Stomach (tissue), 9 donors: Measurements from ENCODE around the gene TNFRSF6B. TPM values are rescaled to one million over a fixed set of nuclear protein-coding genes. Genes with fewer than 3 reads are reported as not detected.

ENCODE experiments used
- DNase-seq, 2 donors: peaks; one replicate each; pipeline versions ENCODE4 v3.0.0 to v3.0.0-alpha.2; 2013 to 2019
- H3K27ac ChIP-seq, 5 donors: fragments of 200-600 bp in 4 of 5; sonication (generic) in 4 of 5; one replicate each; pipeline ENCODE4 v1.5.1; 2013 to 2019; ENCODE audit warnings: mild to moderate bottlenecking in 1 of 5, moderate library complexity in 1 of 5
- H3K27me3 ChIP-seq, 3 donors: fragments of 200-600 bp; sonication (generic); one replicate each; pipeline ENCODE4 v1.5.1; 2017 to 2019; ENCODE audit warnings: mixed run types in 1 of 3
- H3K36me3 ChIP-seq, 4 donors: fragments of 200-600 bp; sonication (generic); 1 replicate in 3 of 4; 2 replicates in 1 of 4; pipeline ENCODE4 v1.5.1; 2016 to 2019
- H3K4me1 ChIP-seq, 4 donors: fragments of 200-600 bp; sonication (generic); one replicate each; pipeline ENCODE4 v1.5.1; 2016 to 2019
- H3K4me3 ChIP-seq, 4 donors: fragments of 200-600 bp; sonication (generic) in 3 of 4; one replicate each; pipeline ENCODE4 v1.5.1; 2016 to 2019; ENCODE audit warnings: mild to moderate bottlenecking in 1 of 4
- H3K9me3 ChIP-seq, 4 donors: fragments of 200-600 bp; sonication (generic); one replicate each; pipeline ENCODE4 v1.5.1; 2016 to 2019
- CTCF ChIP-seq, 7 experiments: fragments of 450-650 bp in 4 of 7; fragments of 200-600 bp in 3 of 7; sonication (generic) in 3 of 7; IDR thresholded peaks; one replicate each; pipeline ENCODE4 v1.5.1; 2016 to 2019; ENCODE audit warnings: antibody characterized with exemption in 7 of 7, control low read depth in 2 of 7, mild to moderate bottlenecking in 1 of 7
- EP300 ChIP-seq: sonication (generic); formaldehyde crosslinking; IDR thresholded peaks from one replicate; pipeline ENCODE4 v1.6.1; 2017; ENCODE audit warnings: antibody characterized with exemption
- POLR2A ChIP-seq, 4 donors: fragments of 450-650 bp; IDR thresholded peaks; one replicate each; pipeline ENCODE4 v1.6.1; 2016; ENCODE audit warnings: antibody characterized with exemption in 4 of 4, control low read depth in 2 of 4, mild to moderate bottlenecking in 1 of 4, moderate library complexity in 1 of 4
- POLR2AphosphoS5 ChIP-seq, 3 donors: sonication (generic); formaldehyde crosslinking; IDR thresholded peaks; one replicate each; pipeline ENCODE4 v1.6.1; 2016; ENCODE audit warnings: antibody characterized with exemption in 3 of 3
- WGBS, 5 donors: extraction: QIAGEN DNeasy Blood & Tissue Kit in 3 of 5; methylation state at CpG; one replicate each; pipeline versions ENCODE4 v1.1.5 to v1.1.7; 2013 to 2018; 5-methylcytosine and 5-hydroxymethylcytosine counted together
- intact Hi-C: fragments of 100-400 bp; cut with DNase I; formaldehyde crosslinking; loops from one replicate; pipeline ENCODE4 v1.15.1; 2023; ENCODE audit warnings: low total_unique reads
- polyA plus RNA-seq, 3 donors: library from polyadenylated mRNA; stranded (reverse); fragments of 200-250 nt; gene quantifications; one replicate each; pipeline ENCODE4 v1.2.3, GENCODE V29; 2013
- total RNA-seq, 5 donors: library from RNA; depleted of rRNA; stranded (reverse); fragments of >200 nt; gene quantifications; one replicate each; pipeline versions ENCODE4 v1.1.0 to v1.2.3, GENCODE V29; 2014 to 2016
- donor health status: healthy with polysubstance abuse.
- donor health status: Bipolar disorder and iron deficiency.
- donor health status: healthy.

Gene TNFRSF6B
- total and polyA plus RNA-seq, 8 donors: 1.1 to 26.2 (median 8.5) TPM; not detected in 1

- peak; percentile 70 to 91 for DNase-seq
- Histone ChIP-seq H3K27ac (peak overlapping the region; percentile 67 to 93 (median 83)), H3K4me1 (peaks cover 45 to 76% (median 59%) of the 10 kb centered on the region in 4 donors), H3K9me3 (no peaks in the 10 kb centered on the region), H3K36me3 (peaks cover 0 to 15% (median under 1%) of the 10 kb centered on the region in 4 donors), H3K27me3 (no peaks in the 10 kb centered on the region), H3K4me3 (peak overlapping the region in 1 of 4 donors; percentile 5)
- intact Hi-C loops: no loop called here
- WGBS, 5 donors: 15 to 53% (median 28%) methylated on average over 29 to 45 of the region's 45 CpGs
- no peak for TF ChIP-seq CTCF (IDR thresholded peaks at IDR 0.05)
- TF ChIP-seq POLR2AphosphoS5 (IDR thresholded peaks at IDR 0.05): peak; percentile 9 to 76 (median 66)
- peak; percentile 67 for TF ChIP-seq EP300
These were observed 9.7 kb upstream of the TNFRSF6B start for GRCh38 chr20:63686492-63687321.

- intact Hi-C loops: no loop called here
- no peak for DNase-seq
- Histone ChIP-seq H3K4me3 (no peak overlapping the region), H3K4me1 (peaks cover 37 to 76% (median 55%) of the 10 kb centered on the region in 4 donors), H3K36me3 (peaks cover 0 to 18% (median 3%) of the 10 kb centered on the region in 4 donors), H3K27me3 (no peaks in the 10 kb centered on the region), H3K27ac (peak overlapping the region; percentile 67 to 93 (median 83)), H3K9me3 (no peaks in the 10 kb centered on the region)
- 87 to 90% (median 88%) methylated on average over 18 to 29 of the region's 29 CpGs for WGBS, 5 donors
- no peak for TF ChIP-seq CTCF (IDR thresholded peaks at IDR 0.05)
- TF ChIP-seq POLR2AphosphoS5 (IDR thresholded peaks at IDR 0.05): no peak
- no peak for TF ChIP-seq EP300
- no peak for TF ChIP-seq POLR2A (IDR thresholded peaks at IDR 0.05)
These were observed 8.9 kb upstream of the TNFRSF6B start for GRCh38 chr20:63687419-63688178.

- no peaks in the 10 kb centered on the region for H3K9me3 ChIP-seq
- H3K36me3 ChIP-seq: peaks cover 0 to 24% (median 3%) of the 10 kb centered on the region in 4 donors
- TF ChIP-seq POLR2A (IDR thresholded peaks at IDR 0.05) (no peak), CTCF (IDR thresholded peaks at IDR 0.05) (no peak), POLR2AphosphoS5 (IDR thresholded peaks at IDR 0.05) (no peak), EP300 (no peak)
- intact Hi-C loops: no loop called here
- no peaks in the 10 kb centered on the region for H3K27me3 ChIP-seq
- WGBS, 5 donors: 77 to 88% (median 84%) methylated on average over 24 to 31 of the region's 31 CpGs
- no peak for DNase-seq
- peaks cover 32 to 74% (median 49%) of the 10 kb centered on the region in 4 donors for H3K4me1 ChIP-seq
- H3K4me3 ChIP-seq: no peak overlapping the region
- H3K27ac ChIP-seq: peak overlapping the region in 4 of 5 donors; percentile 82 to 93 (median 83)
These were observed 8.0 kb upstream of the TNFRSF6B start for GRCh38 chr20:63688228-63689045.
